IMR-90 (cell line): ENCODE measurements around the gene MRPL50. TPM values are rescaled to one million over a fixed set of nuclear protein-coding genes. Genes with fewer than 3 reads are reported as not detected.

Experiments
- ATAC-seq: fragments of 200-7000 bp; cut with Tn5 transposase; 2 replicates; pipeline ENCODE4 v1.9.1; 2020; ENCODE audit warnings: low read depth, mild to moderate bottlenecking, moderate library complexity
- BruUV-seq: library from RNA; stranded (reverse); fragments of 400-500 nt; replicated peaks from 2 replicates; lab custom pipeline; 2021; lab: Mats Ljungman, UMichigan
- CTCF ChIA-PET: fragments of 300-600 bp; formaldehyde crosslinking; extraction: SDS; loops from one replicate; lab custom pipeline; 2021; ENCODE audit warnings: antibody characterized with exemption; lab: Yijun Ruan, JAX
- POLR2A ChIA-PET: fragments of 300-600 bp; sonication (Branson Sonifier 250); formaldehyde crosslinking; loops from one replicate; lab custom pipeline; 2022; ENCODE audit warnings: antibody characterized with exemption; ENCODE audit not compliant: unreplicated experiment; lab: Charles Lee
- DNase-seq: peaks from one replicate; pipeline ENCODE4 v3.0.0; 2013
- H2AFZ ChIP-seq: replicated peaks from 2 replicates; pipeline ENCODE3; 2013; ENCODE audit warnings: low read length, mild to moderate bottlenecking; ENCODE audit not compliant: poor library complexity
- H2AK5ac ChIP-seq: 2 replicates; pipeline ENCODE4 v1.6.1; 2013; ENCODE audit warnings: low read depth, low read length, inconsistent platforms
- H2AK9ac ChIP-seq: replicated peaks from 2 replicates; pipeline ENCODE3; 2013; ENCODE audit warnings: mild to moderate bottlenecking, low read depth, low read length, moderate library complexity; ENCODE audit not compliant: poor library complexity
- H2BK120ac ChIP-seq: 2 replicates; pipeline ENCODE4 v1.6.1; 2013; ENCODE audit warnings: low read depth, low read length, inconsistent platforms
- H2BK15ac ChIP-seq: 3 replicates; pipeline ENCODE4 v1.6.1; 2013; ENCODE audit warnings: low read depth, low read length, inconsistent platforms
- H2BK20ac ChIP-seq: 2 replicates; pipeline ENCODE4 v1.6.1; 2013; ENCODE audit warnings: low read depth, mild to moderate bottlenecking, inconsistent platforms, low read length, moderate library complexity
- H2BK5ac ChIP-seq: 2 replicates; pipeline ENCODE4 v1.6.1; 2013; ENCODE audit warnings: mild to moderate bottlenecking, low read depth, low read length, inconsistent platforms; ENCODE audit not compliant: poor library complexity, severe bottlenecking
- H3K14ac ChIP-seq: replicated peaks from 2 replicates; pipeline ENCODE4 v1.6.1; 2013; ENCODE audit warnings: low read depth, low read length, inconsistent platforms
- H3K18ac ChIP-seq: 2 replicates; pipeline ENCODE4 v1.6.1; 2013; ENCODE audit warnings: low read depth, low read length, control low read depth
- H3K23ac ChIP-seq: 2 replicates; pipeline ENCODE4 v1.6.1; 2013; ENCODE audit warnings: low read depth, low read length, inconsistent platforms
- H3K27ac ChIP-seq: 2 replicates; pipeline ENCODE4 v1.5.1; 2013; ENCODE audit warnings: mild to moderate bottlenecking, control low read depth, low read length; ENCODE audit not compliant: insufficient read depth
- H3K27me3 ChIP-seq: 2 replicates; pipeline ENCODE4 v1.6.1; 2013; ENCODE audit warnings: low read length; ENCODE audit not compliant: control insufficient read depth, insufficient read depth
- H3K36me3 ChIP-seq: 2 replicates; pipeline ENCODE4 v1.6.1; 2013; ENCODE audit warnings: low read length, mixed read lengths; ENCODE audit not compliant: control insufficient read depth, insufficient read depth
- H3K4ac ChIP-seq: 2 replicates; pipeline ENCODE4 v1.6.1; 2013; ENCODE audit warnings: low read depth, low read length, inconsistent platforms
- H3K4me1 ChIP-seq: 2 replicates; pipeline ENCODE4 v1.6.1; 2013; ENCODE audit warnings: low read length, mixed read lengths; ENCODE audit not compliant: control insufficient read depth, insufficient read depth
- H3K4me2 ChIP-seq: 2 replicates; pipeline ENCODE4 v1.6.1; 2013; ENCODE audit warnings: low read depth, mild to moderate bottlenecking, control low read depth, low read length, moderate library complexity
- H3K4me3 ChIP-seq: 2 replicates; pipeline ENCODE4 v1.5.1; 2013; ENCODE audit warnings: low read depth, mild to moderate bottlenecking, control low read depth, low read length, moderate library complexity; ENCODE audit not compliant: insufficient read depth
- H3K56ac ChIP-seq: 2 replicates; pipeline ENCODE4 v1.6.1; 2013; ENCODE audit warnings: low read length, inconsistent platforms; ENCODE audit not compliant: insufficient read depth; ENCODE audit errors: extremely low read depth
- H3K79me1 ChIP-seq, 2 experiments: 2 replicates each; pipeline ENCODE4 v1.6.1; 2013; ENCODE audit warnings: low read length in 2 of 2, inconsistent platforms in 1 of 2, low read depth in 1 of 2
- H3K9ac ChIP-seq: 2 replicates; pipeline ENCODE4 v1.6.1; 2013; ENCODE audit warnings: low read depth, low read length, control low read depth
- H3K9me1 ChIP-seq: 2 replicates; pipeline ENCODE4 v1.6.1; 2013; ENCODE audit warnings: low read length, inconsistent platforms; ENCODE audit not compliant: insufficient read depth
- H3K9me3 ChIP-seq: 2 replicates; pipeline ENCODE4 v1.6.1; 2013; ENCODE audit warnings: low read length; ENCODE audit not compliant: control insufficient read depth, insufficient read depth
- H4K20me1 ChIP-seq: 2 replicates; pipeline ENCODE4 v1.6.1; 2013; ENCODE audit warnings: low read length, inconsistent platforms; ENCODE audit not compliant: insufficient read depth
- H4K5ac ChIP-seq: 2 replicates; pipeline ENCODE4 v1.6.1; 2013; ENCODE audit warnings: mild to moderate bottlenecking, low read depth, low read length, control low read depth
- H4K8ac ChIP-seq, 2 experiments: 2 replicates each; pipeline ENCODE4 v1.6.1; 2013; ENCODE audit warnings: low read depth in 2 of 2, low read length in 2 of 2, control low read depth in 1 of 2, inconsistent platforms in 1 of 2
- H4K91ac ChIP-seq: 2 replicates; pipeline ENCODE4 v1.6.1; 2013; ENCODE audit warnings: low read depth, low read length, inconsistent platforms; ENCODE audit not compliant: insufficient read depth
- BHLHE40 ChIP-seq: fragments of 150-350 bp; IDR thresholded peaks from 2 replicates; pipeline ENCODE4 v1.6.1; 2016; ENCODE audit warnings: mild to moderate bottlenecking, low read depth, low read length
- CEBPB ChIP-seq: IDR thresholded peaks from 2 replicates; pipeline ENCODE4 v1.6.1; 2012; ENCODE audit warnings: low read depth, low read length, improper control_type of control experiment
- CHD1 ChIP-seq: IDR thresholded peaks from 2 replicates; pipeline ENCODE4 v1.6.1; 2012; ENCODE audit warnings: low read depth, low read length, improper control_type of control experiment
- CTCF ChIP-seq: conservative IDR thresholded peaks from 2 replicates; pipeline ENCODE4 v1.5.1; 2012; ENCODE audit warnings: mild to moderate bottlenecking, low read depth, low read length, improper control_type of control experiment
- ELK1 ChIP-seq: fragments of 150-350 bp; IDR thresholded peaks from 2 replicates; pipeline ENCODE4 v1.6.1; 2016; ENCODE audit warnings: low read depth, mild to moderate bottlenecking, low read length, moderate library complexity, borderline replicate concordance
- FOS ChIP-seq: fragments of 150-350 bp; IDR thresholded peaks from 2 replicates; pipeline ENCODE4 v1.6.1; 2016; ENCODE audit warnings: low read depth, low read length
- MXI1 ChIP-seq: IDR thresholded peaks from 2 replicates; pipeline ENCODE4 v1.6.1; 2012; ENCODE audit warnings: low read depth, mild to moderate bottlenecking, low read length, moderate library complexity, borderline replicate concordance
- NFE2L2 ChIP-seq: fragments of 150-350 bp; IDR thresholded peaks from 2 replicates; pipeline ENCODE4 v1.6.1; 2016; ENCODE audit warnings: low read depth, mild to moderate bottlenecking, low read length
- POLR2A ChIP-seq: IDR thresholded peaks from 2 replicates; pipeline ENCODE4 v1.6.1; 2012; ENCODE audit warnings: mild to moderate bottlenecking, low read depth, low read length
- RAD21 ChIP-seq: IDR thresholded peaks from 2 replicates; pipeline ENCODE4 v1.6.1; 2012; ENCODE audit warnings: low read length, improper control_type of control experiment
- RFX5 ChIP-seq: IDR thresholded peaks from 2 replicates; pipeline ENCODE4 v1.8.0; 2012; ENCODE audit warnings: low read depth, mild to moderate bottlenecking, low read length, moderate library complexity
- SMC3 ChIP-seq: fragments of 150-350 bp; IDR thresholded peaks from 2 replicates; pipeline ENCODE4 v1.6.1; 2016; ENCODE audit warnings: low read depth, mild to moderate bottlenecking, antibody characterized with exemption, low read length, moderate library complexity
- WGBS, 2 experiments: methylation state at CpG; one replicate each; pipeline versions ENCODE4 v1.1.5 to v1.1.7; 2013; ENCODE audit warnings: missing lambda C conversion rate in 2 of 2; ENCODE audit not compliant: insufficient read length in 1 of 2; ENCODE audit errors: extremely low coverage in 2 of 2; 5-methylcytosine and 5-hydroxymethylcytosine counted together
- dilution Hi-C: fragments of 300-500 bp; cut with HindIII; formaldehyde crosslinking; loops from one replicate; pipeline ENCODE4 v1.14.3; 2018; ENCODE audit warnings: low sequenced_read_pairs; ENCODE audit not compliant: unreplicated experiment
- in situ Hi-C: fragments of 300-500 bp; cut with MboI; formaldehyde crosslinking; loops from 3 replicates; pipeline ENCODE4 v1.14.3; 2019; ENCODE audit warnings: low sequenced_read_pairs, inconsistent platforms, mixed read lengths
- intact Hi-C: fragments of 100-400 bp; cut with micrococcal nuclease; formaldehyde crosslinking; loops from 2 replicates; pipeline ENCODE4 v1.10.0; 2022
- polyA plus RNA-seq, 3 experiments: library from polyadenylated mRNA; depleted of rRNA; stranded (reverse); fragments of >200 nt; gene quantifications; 2 replicates each; pipeline ENCODE4 v1.2.3, GENCODE V29; 2012; ENCODE audit warnings: low replicate concordance in 1 of 3
- total RNA-seq: library from RNA; depleted of rRNA; stranded (reverse); fragments of >200 nt; gene quantifications from 2 replicates; pipeline ENCODE4 v1.2.3, GENCODE V29; 2012

Gene MRPL50
- total and polyA plus RNA-seq, 2 of the 4 experiments (the other 2 are of a cell fraction) = 7.5 to 8.6 TPM

DNA sequence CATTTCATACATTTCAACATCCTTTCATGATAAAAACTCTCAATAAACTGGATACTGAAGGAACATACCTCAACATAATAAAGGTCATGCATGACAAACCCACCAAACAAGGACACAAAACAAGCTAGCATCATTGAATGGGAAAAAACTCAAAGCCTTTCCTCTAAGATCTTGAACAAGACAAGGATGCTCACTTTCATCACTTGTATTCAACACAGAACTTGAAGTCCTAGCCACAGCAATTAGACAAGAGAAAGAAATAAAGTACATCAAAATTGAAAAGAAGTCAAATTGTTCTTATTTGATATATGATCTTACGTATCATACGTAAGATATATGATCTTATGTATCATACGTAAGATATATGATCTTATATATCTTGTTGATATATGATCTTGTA lies 5.3 kb downstream of the MRPL50 start:
- H2BK20ac ChIP-seq = no peak overlapping the region
- no peak overlapping the region for H2BK120ac ChIP-seq
- H2BK15ac ChIP-seq = no peak overlapping the region
- peaks cover 3% of the 10 kb centered on the region; the same call in 1 of the 2 replicates for H3K36me3 ChIP-seq
- no peak overlapping the region for H2AFZ ChIP-seq
- no peak overlapping the region for H2AK5ac ChIP-seq
- H2AK9ac ChIP-seq = no peak overlapping the region
- H4K5ac ChIP-seq = no peak overlapping the region
- TF ChIP-seq POLR2A (no peak), FOS (no peak), CHD1 (no peak), BHLHE40 (no peak), MXI1 (no peak), CTCF (no peak), ELK1 (no peak), NFE2L2 (no peak), RAD21 (no peak), CEBPB (no peak), SMC3 (no peak), RFX5 (no peak)
- CTCF ChIA-PET = no interaction called here
- H3K18ac ChIP-seq = no peak overlapping the region
- no peaks in the 10 kb centered on the region for H3K27me3 ChIP-seq
- H3K4me1 ChIP-seq = no peaks in the 10 kb centered on the region
- H3K27ac ChIP-seq = no peak overlapping the region
- H3K79me1 ChIP-seq = peaks cover 18 to 27% of the 10 kb centered on the region in 2 experiments
- H3K9ac ChIP-seq = no peak overlapping the region
- no CpG with 5 or more reads among the region's 3 CpGs for WGBS, 2 experiments
- no peak overlapping the region for H4K91ac ChIP-seq
- H3K23ac ChIP-seq = no peak overlapping the region
- BruUV-seq = no TSS peak
- DNase-seq (no peak), ATAC-seq (no peak)
- H3K14ac ChIP-seq = no peak overlapping the region
- no peaks in the 10 kb centered on the region; the same call in 1 of the 2 replicates for H3K9me3 ChIP-seq
- intact Hi-C loops = no loop called here
- H3K9me1 ChIP-seq = no peaks in the 10 kb centered on the region
- H3K4me3 ChIP-seq = no peak overlapping the region
- H4K20me1 ChIP-seq = 0 out of 2 replicates have a peak, but pooled peaks cover 5% of the 10 kb centered on the region
- no peak overlapping the region for H3K56ac ChIP-seq
- no peak overlapping the region for H2BK5ac ChIP-seq
- POLR2A ChIA-PET = no interaction called here
- H4K8ac ChIP-seq = no peak overlapping the region
- dilution Hi-C loops = no loop called here
- no peak overlapping the region for H3K4me2 ChIP-seq
- in situ Hi-C loops = no loop called here
- H3K4ac ChIP-seq = no peak overlapping the region
